OCI-LY7 (cell line): ENCODE data around the gene PDE11A.

Source experiments
- EZH2phosphoT487 ChIP-seq: fragments of 200-600 bp; sonication (generic); IDR thresholded peaks from 2 replicates; pipeline ENCODE4 v1.6.1; 2018; ENCODE audit warnings: low read depth, borderline replicate concordance, mild to moderate bottlenecking, mixed run types, antibody characterized with exemption, low read length, moderate library complexity, mixed read lengths
- TF ChIP-seq, protein P1 (sequence below): fragments of 200-600 bp; sonication (generic); conservative IDR thresholded peaks from 2 replicates; pipeline ENCODE4 v1.5.1; 2014; ENCODE audit warnings: mild to moderate bottlenecking, antibody characterized with exemption, low read length, moderate library complexity, mixed read lengths

- TF ChIP-seq, protein P1, sequence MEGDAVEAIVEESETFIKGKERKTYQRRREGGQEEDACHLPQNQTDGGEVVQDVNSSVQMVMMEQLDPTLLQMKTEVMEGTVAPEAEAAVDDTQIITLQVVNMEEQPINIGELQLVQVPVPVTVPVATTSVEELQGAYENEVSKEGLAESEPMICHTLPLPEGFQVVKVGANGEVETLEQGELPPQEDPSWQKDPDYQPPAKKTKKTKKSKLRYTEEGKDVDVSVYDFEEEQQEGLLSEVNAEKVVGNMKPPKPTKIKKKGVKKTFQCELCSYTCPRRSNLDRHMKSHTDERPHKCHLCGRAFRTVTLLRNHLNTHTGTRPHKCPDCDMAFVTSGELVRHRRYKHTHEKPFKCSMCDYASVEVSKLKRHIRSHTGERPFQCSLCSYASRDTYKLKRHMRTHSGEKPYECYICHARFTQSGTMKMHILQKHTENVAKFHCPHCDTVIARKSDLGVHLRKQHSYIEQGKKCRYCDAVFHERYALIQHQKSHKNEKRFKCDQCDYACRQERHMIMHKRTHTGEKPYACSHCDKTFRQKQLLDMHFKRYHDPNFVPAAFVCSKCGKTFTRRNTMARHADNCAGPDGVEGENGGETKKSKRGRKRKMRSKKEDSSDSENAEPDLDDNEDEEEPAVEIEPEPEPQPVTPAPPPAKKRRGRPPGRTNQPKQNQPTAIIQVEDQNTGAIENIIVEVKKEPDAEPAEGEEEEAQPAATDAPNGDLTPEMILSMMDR, result peak; percentile 93
- no peak for TF ChIP-seq EZH2phosphoT487
These were observed 39.9 kb upstream of the PDE11A start, which contains the start of gene RBM45 for GRCh38 chr2:178112202-178113152.
